HG02623 (cell line): ENCODE results near the gene SNX27.
"Not testable (repeated sequence)": the region's sequence is repeated elsewhere in the genome, so short reads cannot be mapped to it uniquely, and the experiment has no call there.

Experiments used
- ATAC-seq: cut with Tn5 transposase; IDR thresholded peaks from one replicate; pipeline ENCODE4 v1.9.1; 2021; ENCODE audit warnings: moderate library complexity; ENCODE audit not compliant: unreplicated experiment

Gene SNX27

GRCh38 chr1:151602550-151602949 is 9.3 kb upstream of the SNX27 start:
- not testable (repeated sequence) for ATAC-seq

GRCh38 chr1:151604291-151604690 is 7.6 kb upstream of the SNX27 start:
- ATAC-seq = no peak

GRCh38 chr1:151606384-151606783 is 5.5 kb upstream of the SNX27 start:
- ATAC-seq = no peak

GRCh38 chr1:151606857-151607256 is 5.0 kb upstream of the SNX27 start:
- no peak for ATAC-seq

GRCh38 chr1:151610142-151610541 is 1.7 kb upstream of the SNX27 start:
- ATAC-seq = no peak

GRCh38 chr1:151611288-151611790 is 511 bp upstream of the SNX27 start:
- ATAC-seq = no peak

GRCh38 chr1:151612501-151613281 is 841 bp downstream of the SNX27 start:
- peak; percentile 11 for ATAC-seq

- ATAC-seq = no peak
Observed at GRCh38 chr1:151613282-151613780, 1.5 kb downstream of the SNX27 start.

- ATAC-seq = no peak
Observed at GRCh38 chr1:151615711-151616504, 4.1 kb downstream of the SNX27 start.

GRCh38 chr1:151616505-151616849 is 4.6 kb downstream of the SNX27 start:
- ATAC-seq = no peak

GRCh38 chr1:151618003-151618402 is 6.2 kb downstream of the SNX27 start:
- no peak for ATAC-seq

- ATAC-seq = no peak
Observed at GRCh38 chr1:151618470-151618869, 6.6 kb downstream of the SNX27 start.

- ATAC-seq = not testable (repeated sequence)
Observed at GRCh38 chr1:151618996-151619395, 7.1 kb downstream of the SNX27 start.

- ATAC-seq = no peak
Observed at GRCh38 chr1:151619489-151620093, 7.7 kb downstream of the SNX27 start.

GRCh38 chr1:151620286-151620685 is 8.4 kb downstream of the SNX27 start:
- ATAC-seq = no peak

GRCh38 chr1:151621351-151621750 is 9.5 kb downstream of the SNX27 start:
- ATAC-seq = no peak

GRCh38 chr1:151624783-151625182 is 12.9 kb downstream of the SNX27 start:
- no peak for ATAC-seq

- no peak for ATAC-seq
Observed at GRCh38 chr1:151626740-151627334, 15.0 kb downstream of the SNX27 start.

- ATAC-seq = no peak
Observed at GRCh38 chr1:151629278-151629677, 17.4 kb downstream of the SNX27 start.

GRCh38 chr1:151635479-151636072 is 23.7 kb downstream of the SNX27 start:
- no peak for ATAC-seq
